Suprapubic skin (tissue), 4 donors: ENCODE data around the gene RNF40. TPM values are rescaled to one million over a fixed set of nuclear protein-coding genes. Genes with fewer than 3 reads are reported as not detected.

Experiments
- DNase-seq, 2 donors: peaks; one replicate each; pipeline ENCODE4 v3.0.0-alpha.2; 2019; ENCODE audit warnings: low spot score in 2 of 2
- H3K27ac ChIP-seq: fragments of 200-600 bp; sonication (generic); one replicate; pipeline ENCODE4 v1.5.1; 2019
- H3K27me3 ChIP-seq: fragments of 200-600 bp; sonication (generic); one replicate; pipeline ENCODE4 v1.5.1; 2019
- H3K36me3 ChIP-seq: fragments of 200-600 bp; sonication (generic); one replicate; pipeline ENCODE4 v1.5.1; 2019
- H3K4me1 ChIP-seq: fragments of 200-600 bp; sonication (generic); one replicate; pipeline ENCODE4 v1.5.1; 2019
- H3K4me3 ChIP-seq: fragments of 200-600 bp; sonication (generic); one replicate; pipeline ENCODE4 v1.5.1; 2019; ENCODE audit warnings: mild to moderate bottlenecking
- H3K9me3 ChIP-seq: fragments of 200-600 bp; sonication (generic); one replicate; pipeline ENCODE4 v1.5.1; 2019
- CTCF ChIP-seq, 2 donors: fragments of 200-600 bp in 1 of 2; fragments of 450-650 bp in 1 of 2; sonication (generic) in 1 of 2; IDR thresholded peaks; one replicate each; pipeline ENCODE4 v1.5.1; 2016 to 2019; ENCODE audit warnings: antibody characterized with exemption in 2 of 2, mild to moderate bottlenecking in 1 of 2, moderate library complexity in 1 of 2
- EP300 ChIP-seq: sonication (generic); formaldehyde crosslinking; IDR thresholded peaks from one replicate; pipeline ENCODE4 v1.6.1; 2017; ENCODE audit warnings: antibody characterized with exemption
- POLR2A ChIP-seq, 2 donors: fragments of 450-650 bp; IDR thresholded peaks; one replicate each; pipeline ENCODE4 v1.6.1; 2017; ENCODE audit warnings: antibody characterized with exemption in 2 of 2, mild to moderate bottlenecking in 2 of 2, moderate library complexity in 2 of 2
- POLR2AphosphoS5 ChIP-seq, 3 donors: sonication (generic); formaldehyde crosslinking; IDR thresholded peaks; one replicate each; pipeline ENCODE4 v1.6.1; 2017; ENCODE audit warnings: antibody characterized with exemption in 3 of 3
- WGBS: methylation state at CpG from one replicate; pipeline ENCODE4 v1.1.5; 2018; 5-methylcytosine and 5-hydroxymethylcytosine counted together
- total RNA-seq, 4 donors: library from RNA; depleted of rRNA; stranded (reverse); fragments of >200 nt; gene quantifications; one replicate each; pipeline ENCODE4 v1.1.0, GENCODE V29; 2016

Gene RNF40
- total RNA-seq, 4 donors from 2014 or later, result 65.6 to 89.7 (median 76.5) TPM

DNA sequence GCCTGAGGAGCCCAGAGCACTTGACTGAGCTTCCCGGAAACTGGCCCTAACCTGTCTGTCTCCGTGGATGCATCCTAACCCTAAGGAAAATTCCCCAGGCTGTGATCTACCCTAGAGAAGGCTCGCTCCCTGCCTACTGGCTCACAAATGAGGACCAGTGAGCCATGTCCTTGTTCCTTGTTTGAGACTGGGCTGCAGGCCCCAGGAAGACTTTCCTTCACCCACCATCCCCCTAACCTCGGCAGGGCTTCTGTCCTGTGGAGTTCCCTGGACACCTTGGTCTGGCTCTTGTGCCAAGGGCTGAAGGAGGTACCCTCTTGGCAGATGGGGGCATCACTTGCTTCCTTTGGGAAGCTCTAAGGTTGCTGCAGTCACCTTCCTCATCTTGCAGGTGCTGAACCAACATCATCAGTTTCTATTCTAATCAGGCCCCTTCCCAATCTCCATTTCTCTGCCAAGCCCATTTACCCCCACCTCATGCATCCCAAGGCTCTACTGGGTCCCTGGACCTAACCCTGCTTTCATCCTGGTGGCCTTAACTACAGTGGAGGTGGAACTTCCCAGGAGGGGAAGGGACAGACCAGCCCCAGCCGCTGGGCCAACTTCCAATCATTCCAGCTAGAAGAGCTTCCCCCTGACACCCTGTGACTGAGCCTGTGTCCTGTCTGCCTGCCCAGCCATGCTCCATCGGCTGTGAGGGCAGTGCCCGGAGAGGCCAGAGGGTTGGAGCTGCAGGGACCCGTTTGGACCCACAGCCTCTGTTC is 12.4 kb downstream of the RNF40 start:
- Histone ChIP-seq H3K36me3 (peaks cover 50% of the 10 kb centered on the region), H3K9me3 (no peaks in the 10 kb centered on the region), H3K4me3 (peak overlapping the region; percentile 63), H3K4me1 (peaks cover 30% of the 10 kb centered on the region), H3K27ac (peak overlapping the region; percentile 53), H3K27me3 (no peaks in the 10 kb centered on the region)
- 25% methylated on average over 5 of the region's 8 CpGs for WGBS
- DNase-seq, result no peak
- TF ChIP-seq POLR2A (IDR thresholded peaks at IDR 0.05) (no peak), EP300 (no peak), POLR2AphosphoS5 (IDR thresholded peaks at IDR 0.05) (no peak), CTCF (IDR thresholded peaks at IDR 0.05) (no peak)

- no peak for TF ChIP-seq POLR2AphosphoS5 (IDR thresholded peaks at IDR 0.05)
- TF ChIP-seq CTCF (IDR thresholded peaks at IDR 0.05), result no peak
- no peak for TF ChIP-seq POLR2A (IDR thresholded peaks at IDR 0.05)
- no peak for TF ChIP-seq EP300
- WGBS, result 13% methylated on average over 3 of the region's 15 CpGs
- Histone ChIP-seq H3K27ac (peak overlapping the region; percentile 53), H3K4me3 (peak overlapping the region; percentile 63), H3K9me3 (no peaks in the 10 kb centered on the region), H3K27me3 (no peaks in the 10 kb centered on the region), H3K36me3 (peaks cover 49% of the 10 kb centered on the region), H3K4me1 (peaks cover 30% of the 10 kb centered on the region)
- DNase-seq, result no peak
These were observed 12.9 kb downstream of the RNF40 start for GRCh38 chr16:30775131-30775391.

DNA sequence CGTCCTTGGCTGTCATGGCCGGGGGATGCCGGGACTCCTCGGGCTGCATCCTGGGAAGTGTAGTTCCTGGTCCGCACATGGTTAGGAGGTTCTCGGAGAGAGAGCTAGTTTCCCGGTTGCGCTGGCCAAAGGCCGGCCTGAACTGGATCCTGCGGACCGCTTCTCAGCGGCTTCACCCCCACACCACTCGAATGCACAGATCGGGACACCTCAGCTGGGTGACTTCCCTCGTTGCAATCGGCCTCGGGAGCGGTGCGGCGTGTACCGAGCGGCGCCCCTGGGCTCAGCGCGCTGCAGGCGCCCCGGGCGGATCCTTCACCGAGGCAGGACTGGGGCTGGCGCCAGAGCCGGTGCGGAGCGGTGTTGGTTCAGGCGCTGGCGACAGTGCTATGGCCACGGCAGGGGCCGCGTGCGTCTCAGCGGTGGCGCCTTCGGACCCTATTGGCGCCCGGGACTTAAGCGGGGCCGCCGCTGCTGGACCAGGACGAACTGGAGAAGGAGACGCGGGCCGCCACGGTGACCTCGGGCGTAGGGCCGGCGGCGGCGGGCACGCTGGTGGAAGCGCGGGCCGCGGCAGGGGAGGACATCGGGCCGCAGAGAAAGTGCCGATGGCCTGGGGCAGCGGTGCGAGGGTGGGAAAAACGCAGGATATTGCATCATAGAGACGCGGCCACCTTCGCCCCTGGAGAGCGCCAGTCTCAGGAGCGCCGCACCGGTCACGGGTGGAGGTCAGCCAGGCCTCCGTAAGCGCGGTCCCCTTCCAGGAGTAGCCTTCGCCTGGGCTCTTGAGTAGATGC is 13.5 kb downstream of the RNF40 start:
- Histone ChIP-seq H3K27me3 (no peaks in the 10 kb centered on the region), H3K27ac (peak overlapping the region; percentile 53), H3K9me3 (no peaks in the 10 kb centered on the region), H3K4me3 (peak overlapping the region; percentile 63), H3K36me3 (peaks cover 49% of the 10 kb centered on the region), H3K4me1 (peaks cover 30% of the 10 kb centered on the region)
- WGBS, result 0% methylated on average over 11 of the region's 81 CpGs
- peak in 2 of 3 donors; percentile 16 to 53 for TF ChIP-seq POLR2AphosphoS5 (IDR thresholded peaks at IDR 0.05)
- no peak for TF ChIP-seq POLR2A (IDR thresholded peaks at IDR 0.05)
- peak; percentile 87 to 93 for DNase-seq

DNA sequence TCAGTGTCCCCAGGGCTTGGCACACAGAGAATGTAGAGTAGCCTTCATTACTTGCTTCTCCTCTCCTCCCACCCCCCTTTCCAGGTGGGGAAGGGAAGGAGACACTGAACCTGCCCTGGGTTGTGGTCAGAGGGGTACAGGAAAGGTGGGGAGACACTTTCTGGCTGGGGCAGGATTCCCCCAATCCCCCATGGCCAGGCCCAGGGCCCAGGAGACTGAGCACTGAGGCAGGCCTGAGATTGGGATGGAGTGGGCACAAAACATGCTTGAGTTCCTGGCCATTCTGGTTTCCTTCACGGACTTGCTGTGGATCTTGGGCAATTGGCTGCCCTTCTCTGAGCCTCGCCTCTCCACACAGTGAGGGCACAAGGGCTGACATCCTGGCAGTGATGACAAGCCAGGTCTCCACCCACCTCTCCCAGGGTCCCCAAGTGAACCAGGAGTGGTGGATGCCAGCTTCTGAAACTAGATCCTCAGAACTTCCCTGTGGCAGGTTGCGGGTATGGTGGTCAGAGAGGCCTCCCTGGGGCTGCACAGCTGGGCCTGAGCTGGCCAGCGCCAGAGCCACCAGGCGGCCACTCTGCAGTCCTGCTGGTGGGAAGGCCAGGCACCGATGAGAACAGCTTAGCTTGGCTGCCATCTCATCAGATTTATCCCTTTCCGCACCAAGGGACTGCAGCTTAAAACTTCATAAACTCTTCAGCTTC is 15.6 kb downstream of the RNF40 start:
- Histone ChIP-seq H3K27me3 (no peaks in the 10 kb centered on the region), H3K36me3 (peaks cover 41% of the 10 kb centered on the region), H3K4me3 (no peak overlapping the region), H3K4me1 (peaks cover 30% of the 10 kb centered on the region), H3K27ac (no peak overlapping the region), H3K9me3 (no peaks in the 10 kb centered on the region)
- WGBS, result 92% methylated on average over 6 of the region's 7 CpGs
- TF ChIP-seq POLR2A (IDR thresholded peaks at IDR 0.05) (no peak), POLR2AphosphoS5 (IDR thresholded peaks at IDR 0.05) (no peak), EP300 (no peak)
- DNase-seq, result no peak

- Histone ChIP-seq H3K4me1 (peaks cover 30% of the 10 kb centered on the region), H3K27me3 (no peaks in the 10 kb centered on the region), H3K27ac (no peak overlapping the region), H3K9me3 (no peaks in the 10 kb centered on the region), H3K36me3 (peaks cover 41% of the 10 kb centered on the region), H3K4me3 (no peak overlapping the region)
- WGBS, result 75% methylated on average over 7 of the region's 14 CpGs
- TF ChIP-seq EP300 (no peak), CTCF (IDR thresholded peaks at IDR 0.05) (no peak), POLR2AphosphoS5 (IDR thresholded peaks at IDR 0.05) (no peak), POLR2A (IDR thresholded peaks at IDR 0.05) (no peak)
- no peak for DNase-seq
These were observed 16.6 kb downstream of the RNF40 start for GRCh38 chr16:30778549-30779244.
